AG08396 (cell line): ENCODE results near the gene TMEM26.
"Not testable (repeated sequence)": the region's sequence is repeated elsewhere in the genome, so short reads cannot be mapped to it uniquely, and the experiment has no call there.

Experiments used
- DNase-seq: peaks from one replicate; pipeline ENCODE4 v3.0.0; 2012; ENCODE audit warnings: low spot score, mixed read lengths

TMEM26 gene

DNA sequence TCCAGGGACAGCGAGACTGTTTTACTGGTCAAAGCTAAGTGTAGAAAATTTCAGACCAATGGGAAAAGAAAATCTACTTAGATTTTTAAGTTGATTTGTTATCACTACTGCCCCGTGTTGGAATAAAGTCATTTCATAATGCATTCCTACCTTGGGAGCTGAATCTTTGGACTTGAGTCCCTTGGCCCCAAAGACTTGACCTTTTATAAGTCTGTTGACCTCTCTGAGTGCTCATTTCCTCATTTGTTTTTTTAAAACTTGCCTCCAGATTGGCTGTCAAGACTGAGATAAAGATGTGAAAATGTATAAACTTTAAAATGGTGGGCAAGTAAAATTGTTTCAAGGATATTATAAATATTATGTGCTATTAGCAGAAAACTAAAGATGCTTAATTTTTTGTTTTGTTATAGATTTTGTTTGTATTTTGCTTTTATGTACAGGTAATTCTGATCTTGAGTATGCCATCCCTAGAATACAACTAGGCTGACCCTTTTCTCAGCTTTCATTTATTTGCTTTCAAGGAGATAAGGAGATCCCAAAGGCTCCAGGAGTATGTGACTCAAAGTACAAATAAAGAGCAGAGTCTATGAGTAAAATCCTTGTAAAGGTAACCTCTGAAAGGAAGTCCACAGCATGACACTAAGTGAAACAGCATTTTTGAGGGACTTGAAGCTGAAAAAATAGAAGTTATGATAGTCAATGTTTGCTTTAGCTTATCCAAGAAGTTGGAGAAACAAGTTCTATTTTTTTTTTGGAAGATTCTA lies 54.6 kb downstream of the TMEM26 start:
- DNase-seq, result no peak

DNA sequence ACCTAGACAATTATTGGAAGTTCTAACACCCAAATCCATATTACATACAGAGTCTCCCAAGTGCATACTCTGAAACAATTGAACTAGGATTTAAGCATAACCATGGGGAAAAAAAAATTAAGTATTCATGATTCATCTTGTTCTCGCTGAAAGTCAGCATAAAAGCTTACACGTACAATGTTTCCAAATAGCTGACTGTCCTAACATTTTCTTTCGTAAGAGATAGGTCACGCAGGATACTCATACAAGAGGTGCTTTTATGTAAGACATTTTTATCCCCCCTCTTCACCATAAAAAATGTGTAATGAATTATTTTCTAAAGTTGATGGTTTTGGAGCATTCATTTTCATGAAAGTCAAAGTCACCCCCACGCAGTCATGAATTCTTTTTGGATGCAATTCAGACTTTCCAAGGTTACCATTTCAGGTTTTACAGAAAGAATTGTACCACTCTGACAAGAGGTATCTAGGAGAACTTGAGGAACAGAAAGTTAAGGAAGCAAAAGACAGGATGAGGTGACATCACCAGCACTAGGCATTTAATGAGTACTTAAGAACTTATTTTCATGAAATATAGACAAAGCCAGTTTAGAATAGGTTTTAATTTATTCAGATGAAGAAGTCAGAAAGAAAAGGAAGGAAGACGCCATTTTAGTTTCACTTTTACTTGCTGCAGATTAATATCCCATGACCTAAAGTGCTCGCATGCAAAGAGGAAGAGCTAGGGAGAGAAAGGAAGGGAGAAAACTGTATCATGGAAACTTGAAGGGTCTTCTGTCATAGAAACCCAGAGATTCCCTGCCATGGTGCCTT lies 55.8 kb downstream of the TMEM26 start:
- DNase-seq, result no peak

DNA sequence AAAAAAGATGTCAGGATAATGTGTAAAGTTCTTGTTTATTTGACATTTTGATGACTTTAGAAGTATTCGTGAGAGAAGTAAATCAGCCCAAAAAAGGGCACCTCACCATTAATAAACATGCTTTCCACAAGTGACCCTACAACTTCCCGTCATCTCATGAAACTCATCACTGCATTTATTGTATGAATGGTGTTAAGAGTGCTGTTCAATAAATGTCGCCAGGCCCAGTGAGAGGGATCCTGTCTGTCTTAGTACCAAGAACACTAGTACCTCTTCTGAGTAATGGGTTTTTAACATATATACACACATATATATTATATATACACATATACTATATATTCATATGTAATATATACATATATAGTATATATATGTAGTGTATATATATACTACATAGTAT lies 61.9 kb downstream of the TMEM26 start:
- no peak for DNase-seq

DNA sequence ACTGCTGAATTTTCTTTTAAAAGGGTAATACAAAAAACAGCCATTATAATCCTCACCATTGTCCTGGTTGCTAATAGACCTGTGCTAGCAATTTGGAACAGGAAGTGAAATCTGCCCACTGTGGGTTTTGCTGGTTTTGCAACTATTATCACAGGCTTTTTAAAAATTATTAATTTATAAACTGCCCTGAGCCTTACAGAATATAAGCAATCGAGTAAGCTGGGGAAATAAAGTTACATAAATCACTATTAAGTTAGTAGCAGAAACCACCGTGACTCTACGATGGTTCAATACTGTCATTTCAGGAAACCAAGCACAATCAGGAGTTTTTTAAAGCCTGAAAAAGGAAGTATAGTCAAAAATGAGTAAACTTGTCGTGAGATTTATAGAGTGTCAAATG lies 62.3 kb downstream of the TMEM26 start:
- no peak for DNase-seq

DNA sequence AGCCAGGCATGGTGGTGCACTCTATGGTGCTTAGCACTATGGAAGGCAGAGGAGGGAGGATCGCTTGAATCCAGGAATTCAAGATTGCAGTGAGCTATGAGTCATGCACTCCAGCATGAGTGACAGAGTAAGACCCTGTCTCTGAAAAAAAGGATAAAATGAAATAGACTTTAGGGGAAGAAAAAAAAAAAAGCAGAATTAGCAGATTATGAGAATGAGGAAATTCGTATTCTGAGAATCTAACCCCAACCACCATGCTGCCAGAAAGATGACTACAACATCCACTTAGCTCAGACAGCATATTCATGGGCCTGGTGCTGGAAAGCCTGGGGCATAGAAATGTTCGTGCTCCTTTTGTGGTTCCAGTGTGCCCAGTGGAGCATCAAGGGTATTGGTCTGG lies 63.3 kb downstream of the TMEM26 start:
- DNase-seq, result no peak

DNA sequence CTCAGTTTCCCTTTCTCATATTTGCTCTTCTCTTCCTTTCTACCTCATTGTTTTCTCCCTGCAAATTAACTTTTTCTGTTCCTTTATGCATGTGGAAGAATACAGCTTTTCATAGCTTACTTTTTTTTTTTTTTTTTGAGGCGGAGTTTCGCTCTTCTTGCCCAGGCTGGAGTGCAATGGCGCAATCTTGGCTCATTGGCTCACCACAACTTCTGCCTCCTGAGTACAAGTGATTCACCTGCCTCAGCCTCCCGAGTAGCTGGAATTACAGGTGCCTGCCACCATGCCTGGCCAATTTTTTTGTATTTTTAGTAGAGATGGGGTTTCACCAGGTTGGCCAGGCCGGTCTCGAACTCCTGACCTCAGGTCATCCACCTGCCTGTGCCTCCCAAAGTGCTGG lies 64.2 kb downstream of the TMEM26 start:
- not testable (repeated sequence) for DNase-seq

DNA sequence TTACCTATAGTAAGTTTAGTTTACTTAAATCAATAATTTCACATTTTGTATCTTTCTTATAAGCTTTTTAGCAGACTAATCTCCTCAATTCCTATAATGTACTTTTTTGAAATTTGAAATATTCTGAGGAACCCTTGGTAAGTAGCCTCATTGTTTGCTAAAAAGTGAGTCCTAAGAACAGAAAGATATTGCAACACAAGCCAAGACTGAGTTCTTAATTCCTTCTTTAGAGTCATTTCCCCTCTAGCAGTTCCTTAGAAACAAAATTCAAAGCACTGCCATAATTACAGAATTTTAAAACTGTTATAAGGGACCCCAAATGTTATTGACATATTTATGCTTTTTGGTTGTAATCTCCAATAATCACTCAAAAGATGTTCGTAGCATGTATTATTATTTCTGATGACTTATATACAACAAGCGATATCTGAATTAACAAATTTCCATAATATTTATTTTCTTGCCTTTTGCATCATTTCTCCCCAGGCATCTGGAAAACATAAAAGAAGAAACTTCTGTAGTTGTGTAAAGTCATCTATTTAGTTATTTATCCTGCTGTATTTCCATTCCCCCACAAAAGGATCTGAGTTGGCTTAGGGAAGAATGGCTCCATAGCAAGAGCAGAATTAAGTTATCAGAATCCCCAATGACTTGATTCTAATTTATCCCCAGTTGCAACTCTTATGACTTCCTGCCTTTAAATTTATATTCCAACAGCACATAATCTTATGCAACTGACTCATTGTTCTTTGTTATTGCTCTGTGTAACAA lies 67.8 kb downstream of the TMEM26 start:
- DNase-seq, result no peak

DNA sequence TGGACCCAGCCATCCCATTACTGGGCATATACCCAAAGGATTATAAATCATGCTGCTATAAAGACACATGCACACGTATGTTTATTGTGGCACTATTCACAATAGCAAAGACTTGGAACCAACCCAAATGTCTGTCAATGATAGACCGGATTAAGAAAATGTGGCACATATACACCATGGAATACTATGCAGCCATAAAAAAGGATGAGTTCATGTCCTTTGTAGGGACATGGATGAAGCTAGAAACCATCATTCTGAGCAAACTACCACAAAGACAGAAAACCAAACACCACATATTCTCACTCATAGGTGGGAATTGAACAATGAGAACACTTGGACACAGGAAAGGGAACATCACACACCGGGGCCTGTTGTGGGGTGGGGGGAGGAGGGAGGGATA lies 72.0 kb downstream of the TMEM26 start:
- DNase-seq, result not testable (repeated sequence)

DNA sequence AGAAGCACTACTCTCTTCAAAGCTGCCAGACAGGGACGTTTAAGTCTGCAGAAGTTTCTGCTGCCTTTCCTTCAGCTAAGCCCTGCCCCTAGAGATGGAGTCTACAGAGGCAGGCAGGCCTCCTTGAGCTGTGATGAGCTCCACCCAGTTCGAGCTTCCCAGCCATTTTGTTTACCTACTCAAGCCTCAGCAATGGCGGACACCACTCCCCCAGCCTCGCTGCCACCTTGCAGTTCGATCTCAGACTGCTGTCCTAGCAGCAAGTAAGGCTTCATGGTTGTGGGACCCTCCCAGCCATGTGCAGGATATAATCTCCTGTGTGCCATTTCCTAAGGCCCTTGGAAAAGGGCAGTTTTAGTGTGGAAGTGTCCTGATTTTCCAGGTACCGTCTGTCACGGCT lies 74.3 kb downstream of the TMEM26 start:
- no peak for DNase-seq

DNA sequence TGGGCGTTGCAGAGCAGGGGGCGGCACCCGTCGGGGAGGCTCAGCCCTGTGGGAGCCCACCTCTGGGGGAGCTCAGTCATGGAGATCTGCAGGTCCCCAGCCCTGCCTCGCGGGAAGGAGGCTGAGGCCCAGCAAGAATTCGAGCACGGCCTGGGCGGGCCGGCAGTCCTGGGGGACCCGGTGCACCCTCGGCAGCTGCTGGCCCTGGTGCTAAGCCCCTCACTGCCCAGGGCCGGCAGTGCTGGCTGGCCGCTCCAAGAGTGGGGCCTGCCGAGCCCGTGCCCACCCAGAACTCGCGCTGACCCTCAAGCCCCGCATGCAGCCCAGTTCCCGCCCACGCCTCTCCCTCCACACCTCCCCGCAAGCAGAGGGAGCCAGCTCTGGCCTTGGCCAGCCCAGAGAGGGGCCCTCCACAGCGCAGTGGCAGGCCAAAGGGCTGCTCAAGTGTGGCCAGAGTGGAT lies 76.2 kb downstream of the TMEM26 start:
- no peak for DNase-seq

DNA sequence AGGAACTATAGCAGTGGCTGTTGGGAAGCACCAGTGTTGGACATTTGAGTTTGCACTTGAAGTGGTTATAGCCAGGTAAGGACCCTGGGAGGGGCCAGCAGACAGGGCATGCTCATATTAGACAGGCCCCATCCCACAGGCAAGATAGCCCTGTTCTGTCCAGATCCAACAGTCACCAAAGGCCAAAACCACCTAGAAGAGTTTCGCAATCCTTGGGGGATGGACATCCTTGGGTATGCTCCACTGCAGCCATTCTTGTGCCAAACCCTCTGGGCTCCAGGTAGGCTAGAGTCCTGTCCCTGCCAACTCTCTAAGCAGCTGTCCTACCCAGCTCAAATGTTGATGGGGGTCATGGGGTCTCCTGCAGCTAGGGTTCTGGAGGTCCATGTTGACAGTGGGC lies 76.8 kb downstream of the TMEM26 start:
- no peak for DNase-seq

DNA sequence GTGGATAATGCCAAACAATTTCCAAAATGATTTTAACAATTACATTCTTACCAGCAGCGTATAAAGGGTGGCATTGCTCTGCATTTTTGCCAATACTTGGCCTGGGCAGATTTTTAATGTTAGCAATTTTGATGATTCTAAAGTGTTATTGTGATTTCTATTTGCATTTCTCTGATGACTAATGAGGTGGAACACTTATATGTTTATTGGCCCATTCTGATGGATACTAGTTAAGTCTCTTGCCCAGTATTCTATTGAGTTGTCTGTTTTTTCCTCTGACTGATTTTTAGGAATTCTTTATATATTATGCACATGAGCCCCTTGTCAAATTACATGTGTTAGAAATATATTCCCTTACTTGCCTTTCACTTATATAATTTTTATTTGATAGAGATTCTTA lies 86.8 kb downstream of the TMEM26 start:
- no peak for DNase-seq

DNA sequence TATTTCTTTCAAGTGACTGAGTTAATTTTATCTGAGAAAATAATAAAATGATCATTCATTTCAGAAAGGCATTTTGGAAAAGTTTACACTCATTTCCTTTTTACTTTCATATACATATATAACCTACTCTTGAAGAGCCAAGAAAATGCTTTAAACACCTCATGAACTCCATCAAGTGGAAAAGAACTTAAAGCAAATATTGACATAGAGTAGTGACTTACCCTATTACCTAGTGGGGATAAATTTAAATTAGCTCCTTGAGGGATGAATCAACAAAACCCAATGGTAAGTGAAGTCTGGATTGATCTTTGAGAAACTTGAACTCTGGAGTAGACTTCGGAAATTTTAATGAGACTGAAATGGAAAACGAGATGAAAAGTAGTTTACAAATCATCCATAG lies 88.6 kb downstream of the TMEM26 start:
- no peak for DNase-seq

DNA sequence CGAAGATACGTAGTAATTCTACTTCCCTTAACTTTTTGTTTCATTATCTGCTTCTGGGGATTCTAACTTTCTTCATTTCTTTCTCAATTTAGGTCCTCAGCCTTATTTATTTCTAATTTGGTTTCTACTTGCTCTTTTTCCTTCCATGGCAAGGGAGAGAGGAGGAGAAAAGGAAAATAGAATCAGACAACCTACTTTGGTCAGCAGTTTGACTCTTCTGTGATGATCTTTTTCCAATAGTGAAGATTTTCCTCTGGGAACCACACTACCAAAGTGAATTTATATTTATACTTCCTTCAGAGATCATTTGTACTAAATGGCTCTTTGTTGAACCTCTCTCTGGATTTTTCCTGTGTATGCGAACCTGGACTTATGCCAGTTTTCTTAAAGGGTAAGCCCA lies 90.2 kb downstream of the TMEM26 start:
- no peak for DNase-seq

DNA sequence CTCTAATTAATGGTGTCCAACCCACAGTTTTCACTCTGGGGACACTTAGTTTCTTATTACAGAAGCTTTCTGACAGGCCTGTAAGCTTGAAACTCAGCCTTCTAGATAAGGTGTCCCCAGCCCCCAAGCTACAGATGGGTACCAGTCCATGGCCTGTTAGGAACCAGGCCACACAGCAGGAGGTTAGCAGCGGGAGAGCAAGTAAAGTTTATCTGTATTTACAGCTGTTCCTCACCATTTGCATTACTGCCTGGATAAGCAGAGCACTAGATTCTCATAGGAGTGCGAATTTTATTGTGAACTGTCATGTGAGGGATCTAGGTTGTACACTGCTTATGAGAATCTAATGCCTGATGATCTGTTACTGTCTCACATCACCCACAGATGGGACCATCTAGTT lies 93.7 kb downstream of the TMEM26 start:
- no peak for DNase-seq

DNA sequence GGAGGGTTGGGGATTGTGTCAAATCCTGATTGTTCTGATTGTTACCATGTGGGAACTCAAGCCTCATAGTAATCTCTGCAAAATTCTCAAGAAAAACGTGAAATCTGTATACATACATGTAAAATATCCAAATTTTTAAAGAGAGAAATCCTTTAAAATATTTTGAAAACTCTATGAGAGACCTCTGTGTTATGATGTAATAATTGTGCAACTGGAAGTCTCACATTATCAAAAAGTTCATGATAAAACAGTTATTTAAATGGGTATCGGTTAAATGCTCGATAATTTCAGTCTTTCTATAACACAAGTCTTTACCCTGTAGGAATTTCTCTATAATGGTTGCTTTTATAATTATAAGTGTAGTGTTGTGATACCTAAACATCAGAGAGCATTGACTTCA lies 95.5 kb downstream of the TMEM26 start:
- DNase-seq, result no peak
